ENCODE results near the gene HPSE.

The HPSE gene

GRCh38 chr4:83247415-83248357, 87.0 kb downstream of the HPSE start:
- DNase-seq = no peak

All from fibroblast of skin of abdomen (primary cell).